GM19238 (cell line): ENCODE results near the gene HOXB3.

Experiments used
- DNase-seq: peaks from one replicate; pipeline ENCODE4 v3.0.0; 2011; ENCODE audit warnings: low spot score; ENCODE audit not compliant: insufficient read length

HOXB3 gene

GRCh38 chr17:48570325-48571023 is 19.6 kb downstream of the HOXB3 start:
- no peak for DNase-seq

- no peak for DNase-seq
These were observed 20.2 kb downstream of the HOXB3 start for GRCh38 chr17:48569674-48570324.

GRCh38 chr17:48569240-48569582 is 20.8 kb downstream of the HOXB3 start:
- DNase-seq: no peak

- DNase-seq: no peak
These were observed 21.4 kb downstream of the HOXB3 start for GRCh38 chr17:48568499-48569239.

GRCh38 chr17:48567646-48568354 is 22.2 kb downstream of the HOXB3 start:
- DNase-seq: no peak

GRCh38 chr17:48567209-48567608 is 22.8 kb downstream of the HOXB3 start:
- DNase-seq: no peak

- no peak for DNase-seq
These were observed 23.3 kb downstream of the HOXB3 start for GRCh38 chr17:48566717-48567116.

GRCh38 chr17:48565925-48566710 is 23.9 kb downstream of the HOXB3 start:
- DNase-seq: no peak

- no peak for DNase-seq
These were observed 25.0 kb downstream of the HOXB3 start for GRCh38 chr17:48565022-48565554.

GRCh38 chr17:48564188-48565021 is 25.6 kb downstream of the HOXB3 start:
- DNase-seq: no peak

GRCh38 chr17:48563867-48564187 is 26.2 kb downstream of the HOXB3 start:
- no peak for DNase-seq

- no peak for DNase-seq
These were observed 26.6 kb downstream of the HOXB3 start for GRCh38 chr17:48563385-48563838.

- DNase-seq: no peak
These were observed 27.1 kb downstream of the HOXB3 start for GRCh38 chr17:48562934-48563333.

GRCh38 chr17:48561884-48562810 is 27.9 kb downstream of the HOXB3 start:
- DNase-seq: peak; percentile 69

- DNase-seq: no peak
These were observed 29.9 kb downstream of the HOXB3 start for GRCh38 chr17:48559840-48560817.

- no peak for DNase-seq
These were observed 30.8 kb downstream of the HOXB3 start for GRCh38 chr17:48559122-48559839.

GRCh38 chr17:48558831-48559121 is 31.3 kb downstream of the HOXB3 start:
- DNase-seq: no peak
